NCI-H2029 treated with DMSO at 0.1 percent for 48 hours (cell line): Measurements from ENCODE around the gene NEUROG2.

Experiments
- DNase-seq: peaks from one replicate; lab custom pipeline; 2025; lab: John Stamatoyannopoulos, UW

The NEUROG2 gene

DNA sequence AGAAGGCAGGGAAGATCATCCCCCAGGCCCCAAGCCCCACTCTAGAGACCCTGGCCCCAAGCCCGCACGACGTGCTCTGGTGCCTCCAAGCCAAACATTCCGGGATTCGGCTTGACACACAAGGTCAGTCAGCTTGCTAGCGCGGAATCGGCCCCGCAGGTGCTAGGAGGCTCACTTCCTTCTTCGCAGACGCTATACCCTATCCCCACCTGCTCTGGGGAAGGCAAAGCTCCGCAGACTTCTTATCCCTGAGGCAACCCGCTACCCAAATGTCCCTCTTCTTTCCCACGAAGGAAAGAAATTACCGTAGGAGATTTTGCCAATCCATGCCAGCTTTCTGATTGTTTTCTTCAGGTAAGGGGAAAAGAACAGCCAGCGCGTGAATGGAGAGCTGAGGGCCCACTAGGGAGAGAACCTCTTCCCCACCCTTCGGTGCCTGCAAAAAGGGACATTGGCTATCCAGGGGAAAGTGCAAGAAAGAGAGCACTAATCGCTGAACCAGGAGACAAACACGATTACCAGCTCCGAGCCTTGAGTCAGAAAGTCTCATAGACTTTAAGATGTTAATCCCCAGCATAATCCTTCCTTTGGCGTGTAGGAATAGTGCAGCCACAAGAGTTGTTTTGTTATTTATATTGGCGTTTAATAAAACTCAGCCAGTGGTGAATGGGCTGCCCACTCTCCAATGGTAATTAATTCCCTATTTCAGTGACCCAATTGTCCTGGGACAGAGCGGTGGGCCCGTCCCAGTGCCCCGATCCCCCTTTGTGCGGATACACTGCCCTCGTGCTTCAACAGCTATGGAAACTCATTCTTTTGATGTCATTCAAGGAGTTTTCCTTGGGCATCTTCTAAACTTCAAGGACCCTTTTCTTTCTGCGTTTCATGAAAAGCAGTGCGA is 5.4 kb upstream of the NEUROG2 start:
- DNase-seq, result no peak

DNA sequence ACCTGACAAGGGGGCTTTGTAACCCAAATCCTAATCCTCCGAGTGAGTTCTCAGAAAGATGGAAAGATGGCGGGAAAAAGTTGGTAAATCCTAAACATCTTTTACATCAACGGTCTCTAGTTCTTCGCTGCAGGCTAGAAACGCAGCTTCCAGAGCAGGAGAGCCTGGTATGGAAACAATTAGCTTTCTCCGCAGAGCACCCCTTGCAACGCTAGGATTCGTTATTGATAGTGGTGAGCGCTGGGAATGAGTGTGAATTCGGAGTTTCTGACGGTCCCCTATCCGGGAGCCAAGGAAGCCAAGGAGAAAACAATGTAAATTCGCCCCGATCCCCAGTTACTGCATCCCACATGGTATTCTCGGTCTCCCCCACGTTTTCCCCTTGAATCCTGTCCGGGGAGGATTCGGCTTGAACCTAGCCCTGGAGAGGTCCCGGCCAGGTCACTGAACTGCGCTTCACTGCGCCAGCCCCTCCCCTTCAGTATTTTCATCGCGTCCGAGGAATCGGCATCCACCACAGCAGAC is 4.7 kb upstream of the NEUROG2 start:
- no peak for DNase-seq

DNA sequence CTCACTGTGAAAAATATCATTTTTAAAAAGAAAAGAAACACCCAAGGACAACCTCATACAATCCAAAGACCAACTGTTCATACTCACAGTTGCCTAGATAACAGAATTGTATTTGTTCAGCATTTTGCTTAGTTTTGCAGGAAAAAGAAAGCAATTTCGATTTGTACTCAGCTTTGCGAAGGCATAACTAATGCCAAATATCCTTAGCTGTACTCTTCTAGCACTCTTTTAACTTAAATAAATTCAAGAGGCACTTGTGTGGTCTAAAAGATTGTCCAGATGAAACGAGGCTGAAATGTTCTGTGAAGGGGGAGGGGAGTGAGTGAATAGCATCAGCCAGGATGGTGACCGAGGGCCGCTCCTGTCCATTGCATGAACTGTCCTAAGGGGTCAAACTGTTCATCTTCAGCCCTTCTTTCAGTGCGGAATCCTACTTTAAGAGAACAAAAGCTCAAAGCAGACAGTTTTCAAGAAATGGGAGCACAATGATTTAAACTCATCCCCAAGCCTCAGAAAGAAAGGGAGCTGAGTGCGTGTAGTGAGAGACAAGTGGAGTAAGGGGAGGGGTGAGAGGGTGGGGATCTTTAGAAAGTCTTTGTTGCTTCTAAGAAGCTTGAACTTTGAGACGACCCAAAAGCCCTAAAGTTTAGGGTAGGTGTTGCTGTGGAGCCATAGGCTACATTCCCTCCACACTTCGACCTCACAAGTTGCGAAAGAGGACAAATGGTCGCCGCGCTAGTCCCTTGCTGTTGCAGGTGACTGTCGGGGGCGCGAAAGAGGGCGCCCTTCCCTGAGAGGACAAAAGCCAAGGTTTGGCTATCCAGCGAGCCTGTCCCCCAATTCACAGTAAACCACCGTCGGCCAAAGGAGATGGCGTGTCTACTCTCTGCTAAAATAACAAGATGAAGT is 4.0 kb upstream of the NEUROG2 start:
- no peak for DNase-seq

DNA sequence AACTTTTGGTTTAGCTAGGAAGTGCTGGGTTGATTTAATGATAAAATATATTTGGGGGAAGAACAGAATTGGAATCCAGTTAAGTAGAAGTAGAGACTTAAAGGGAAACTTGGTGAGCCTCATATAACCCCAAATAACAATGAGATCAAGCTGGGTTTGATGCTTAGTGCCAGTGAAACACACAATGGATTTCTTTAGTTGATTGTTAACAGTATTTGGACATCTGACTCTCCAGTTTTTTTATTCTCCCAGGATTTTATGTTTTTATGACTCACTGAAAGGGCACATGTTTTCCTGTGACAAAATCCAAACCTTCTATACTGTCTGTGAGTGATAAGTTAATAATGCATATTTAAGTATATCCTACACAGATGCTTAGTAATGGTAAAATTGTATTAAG is 2.7 kb upstream of the NEUROG2 start:
- DNase-seq, result no peak

DNA sequence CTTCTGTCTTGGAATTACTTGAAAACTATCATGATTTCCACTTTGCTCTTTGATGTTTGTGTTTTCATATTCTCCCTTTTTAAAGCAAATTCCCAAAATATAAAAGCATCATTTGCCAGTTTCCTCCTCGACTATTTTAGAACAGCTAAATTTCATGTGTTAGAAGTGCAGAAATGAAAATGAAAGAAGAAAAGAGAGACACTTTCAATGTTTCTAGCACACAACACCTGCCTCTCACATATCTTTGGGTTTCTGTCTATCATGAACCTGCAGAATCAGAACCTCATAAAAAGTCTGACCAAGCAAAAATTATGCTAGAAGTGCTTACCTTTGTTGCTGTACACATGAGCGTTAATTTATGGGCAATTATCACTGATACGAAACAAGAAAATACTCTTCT is 1.9 kb upstream of the NEUROG2 start:
- DNase-seq, result no peak

DNA sequence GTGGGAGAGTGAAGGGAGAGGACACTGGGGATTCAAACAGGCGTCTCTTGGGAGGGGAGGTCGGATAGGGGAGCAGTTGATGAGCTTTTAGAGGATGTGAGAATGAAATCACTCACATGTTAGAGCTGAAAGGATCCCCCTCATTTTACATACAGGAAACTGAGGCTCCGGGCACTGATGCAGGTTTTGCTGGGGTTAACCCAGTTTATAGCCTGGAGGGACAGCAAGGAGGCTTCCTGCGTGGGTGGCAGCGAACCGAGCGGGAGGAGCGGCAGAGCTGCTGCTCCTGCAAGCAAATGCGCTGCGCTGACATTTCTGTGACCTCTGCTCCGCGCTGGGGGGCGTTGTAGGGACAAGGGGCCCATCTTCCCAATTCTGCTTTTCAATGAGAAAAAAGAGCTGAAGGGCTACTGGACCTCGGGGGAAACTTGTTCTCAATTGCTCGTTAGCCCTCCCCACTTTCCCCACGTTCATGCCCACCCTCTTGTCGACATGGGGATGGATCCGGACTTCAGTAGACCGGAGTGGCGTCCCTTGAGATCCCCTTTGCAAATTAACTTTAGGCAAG is 1.2 kb upstream of the NEUROG2 start:
- DNase-seq, result no peak

DNA sequence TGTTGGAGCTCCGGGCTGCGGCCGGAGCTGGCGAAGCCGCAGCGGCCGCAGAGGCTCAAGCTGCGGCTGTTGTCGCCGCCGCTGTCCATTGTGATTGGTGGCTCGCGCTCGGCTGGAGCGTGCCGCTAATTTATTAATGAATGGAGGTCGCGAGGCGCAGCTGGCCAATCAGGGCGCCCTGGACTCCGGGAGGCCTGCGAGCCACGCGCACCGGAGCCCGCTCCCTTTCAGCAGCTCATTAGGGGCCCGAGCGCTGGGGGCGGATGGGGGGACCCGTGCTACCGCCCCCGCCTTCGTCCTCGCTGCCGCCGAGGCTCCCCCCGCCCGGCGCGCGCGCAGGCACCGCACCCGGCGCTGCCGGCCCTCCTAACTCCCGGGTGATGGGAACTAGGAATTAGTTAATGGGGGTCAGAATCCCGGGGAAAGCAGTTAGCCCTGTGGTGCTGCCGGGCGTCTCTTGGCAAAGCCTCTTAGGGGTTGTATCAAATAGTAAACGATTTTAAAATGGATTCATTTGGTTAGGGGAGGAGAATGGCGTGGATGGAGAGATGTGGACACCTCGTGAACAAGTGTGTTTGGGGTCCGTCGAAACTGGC is 589 bp upstream of the NEUROG2 start:
- DNase-seq, result no peak

DNA sequence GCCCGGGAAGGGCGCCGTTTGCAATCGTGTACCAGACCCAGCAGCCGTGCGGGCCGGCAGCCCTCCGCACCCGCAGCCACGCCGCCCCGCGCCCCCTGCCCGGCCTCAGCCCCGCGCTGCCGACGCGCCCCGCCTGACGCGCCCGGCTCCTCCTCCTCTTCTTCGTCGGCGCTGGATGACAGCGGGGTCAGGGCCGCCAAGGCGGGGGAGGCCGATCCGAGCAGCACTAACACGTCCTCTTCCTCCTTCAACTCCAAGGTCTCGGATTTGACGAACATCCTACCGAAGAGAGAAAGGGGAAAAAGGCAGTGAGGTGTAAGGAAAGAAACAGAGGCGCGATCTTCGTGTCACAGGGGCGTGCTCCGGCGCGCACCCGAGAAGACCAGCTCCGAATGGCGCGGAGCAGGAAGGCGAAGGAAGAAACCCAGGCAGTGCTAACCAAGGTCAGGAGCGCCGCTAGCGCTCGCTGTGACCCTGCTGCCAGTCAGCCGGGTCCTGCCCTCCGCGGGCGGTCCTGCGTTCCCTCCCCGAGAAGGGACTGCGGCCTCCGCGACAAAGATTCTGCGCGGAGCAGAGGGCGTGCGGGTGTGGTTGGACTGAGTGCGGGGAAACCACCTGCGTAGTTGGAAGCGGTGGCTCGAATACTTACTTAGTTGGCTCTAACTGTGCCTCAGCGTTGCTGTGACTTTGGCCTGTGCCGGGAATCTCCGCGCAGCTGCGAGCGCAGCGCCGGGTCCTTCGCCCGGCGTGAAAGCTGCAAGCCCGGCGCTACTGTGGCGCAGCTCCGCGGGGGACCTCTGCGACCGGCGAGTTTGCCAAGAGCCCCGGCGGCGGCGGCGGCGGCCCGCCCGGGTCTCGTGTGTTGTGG is 548 bp downstream of the NEUROG2 start:
- DNase-seq, result peak; percentile 13

DNA sequence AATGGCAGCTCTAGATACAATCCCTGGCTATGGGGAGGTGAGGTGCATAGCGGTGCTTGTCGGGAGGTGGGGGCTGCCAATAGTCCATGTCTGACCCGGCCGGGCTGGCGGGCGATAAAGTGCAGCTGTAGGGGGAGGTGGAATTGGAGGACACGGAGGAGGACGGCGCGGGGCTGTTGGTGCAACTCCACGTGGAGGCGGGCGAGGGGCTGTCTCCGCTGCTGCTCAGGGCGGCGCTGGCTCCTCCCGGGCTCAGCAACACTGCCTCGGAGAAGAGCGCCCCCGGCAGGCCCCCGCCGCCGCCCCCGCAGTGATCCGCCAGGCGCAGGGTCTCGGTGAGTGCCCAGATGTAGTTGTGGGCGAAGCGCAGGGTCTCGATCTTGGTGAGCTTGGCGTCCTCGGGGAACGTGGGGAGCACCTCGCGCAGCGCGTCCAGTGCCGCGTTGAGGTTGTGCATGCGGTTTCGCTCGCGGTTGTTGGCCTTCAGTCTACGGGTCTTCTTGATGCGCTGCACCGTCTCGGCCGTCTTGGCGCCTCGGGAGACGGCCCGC is 1.3 kb downstream of the NEUROG2 start:
- no peak for DNase-seq

DNA sequence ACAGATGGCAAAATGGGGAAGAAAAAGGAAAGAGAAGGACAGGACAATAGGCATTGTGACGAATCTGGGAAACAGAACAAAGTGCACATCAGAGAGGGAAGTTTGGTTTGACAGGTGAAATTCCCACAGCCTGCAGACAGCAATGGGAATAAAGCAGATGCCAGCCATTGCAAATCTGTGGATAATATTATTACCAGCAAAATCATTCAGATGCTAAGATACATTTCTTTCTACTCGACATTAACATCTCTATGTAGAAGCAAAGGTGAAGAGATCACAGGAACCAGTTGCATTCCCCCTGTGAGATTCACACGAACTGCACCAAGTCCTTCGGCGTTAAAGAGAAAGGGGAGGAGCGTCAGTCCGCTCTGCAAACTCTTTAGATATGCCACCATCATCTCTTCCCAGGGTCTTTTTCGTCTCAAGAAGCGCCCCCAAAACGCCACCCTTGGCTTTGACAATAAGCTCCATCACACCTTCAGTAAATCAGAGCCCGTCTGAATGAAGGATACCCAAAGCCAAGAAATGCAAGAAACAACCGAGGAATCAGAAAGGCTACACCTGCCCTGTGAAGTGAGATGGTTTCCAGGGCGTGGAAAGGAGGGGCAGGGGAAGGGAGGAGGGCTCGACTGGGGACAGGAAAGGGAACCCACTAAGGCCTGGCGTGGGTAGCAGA is 1.9 kb downstream of the NEUROG2 start:
- no peak for DNase-seq

DNA sequence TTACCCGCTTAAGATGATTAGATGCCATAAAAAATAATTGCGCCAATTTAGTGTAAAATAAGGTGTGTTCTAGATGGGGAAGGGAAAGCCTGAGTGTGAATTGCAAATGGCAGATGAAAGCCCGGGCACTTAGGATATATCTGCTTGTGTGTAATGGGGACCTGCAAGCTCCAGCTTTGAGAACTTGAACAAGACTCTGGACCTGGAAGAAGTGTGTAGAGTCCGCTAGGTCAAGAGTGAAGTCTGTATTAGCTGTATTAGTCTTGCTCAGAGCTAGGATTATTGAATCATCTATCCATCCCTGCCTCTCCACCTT is 4.2 kb downstream of the NEUROG2 start:
- no peak for DNase-seq

DNA sequence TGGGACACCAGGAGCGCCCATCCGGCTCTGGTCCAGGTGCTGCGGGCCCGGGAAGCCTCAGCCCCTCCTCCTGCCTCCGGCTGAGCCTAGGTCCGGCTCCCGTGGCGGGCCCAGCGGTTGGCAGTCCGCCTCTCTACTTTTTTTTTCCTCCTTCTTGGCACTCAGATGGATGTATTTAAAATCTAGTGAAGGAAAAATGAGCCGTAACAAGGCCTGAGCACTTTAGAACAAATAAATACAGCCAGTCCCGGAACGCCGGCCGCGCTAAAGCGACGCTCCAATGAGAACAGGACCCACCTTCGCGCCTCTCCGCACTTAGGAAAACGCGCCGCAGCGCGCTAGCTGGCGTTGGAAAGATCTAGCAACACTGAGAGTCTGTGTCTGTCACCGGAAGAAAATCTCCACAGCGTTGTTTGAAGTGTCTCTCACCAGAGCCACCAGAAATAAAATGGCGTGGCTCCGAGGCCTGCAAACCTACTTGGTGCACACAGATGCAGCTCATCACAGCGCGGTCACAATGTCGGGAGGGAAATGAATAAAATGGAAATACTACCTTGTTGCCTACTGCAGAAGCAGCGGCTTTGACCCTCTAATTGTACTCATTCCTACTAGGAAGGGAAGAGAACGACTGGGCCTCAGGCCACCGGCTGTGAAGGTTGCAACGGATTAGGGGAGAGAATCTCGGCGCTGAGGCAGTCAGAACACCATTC is 4.7 kb downstream of the NEUROG2 start:
- DNase-seq, result no peak

DNA sequence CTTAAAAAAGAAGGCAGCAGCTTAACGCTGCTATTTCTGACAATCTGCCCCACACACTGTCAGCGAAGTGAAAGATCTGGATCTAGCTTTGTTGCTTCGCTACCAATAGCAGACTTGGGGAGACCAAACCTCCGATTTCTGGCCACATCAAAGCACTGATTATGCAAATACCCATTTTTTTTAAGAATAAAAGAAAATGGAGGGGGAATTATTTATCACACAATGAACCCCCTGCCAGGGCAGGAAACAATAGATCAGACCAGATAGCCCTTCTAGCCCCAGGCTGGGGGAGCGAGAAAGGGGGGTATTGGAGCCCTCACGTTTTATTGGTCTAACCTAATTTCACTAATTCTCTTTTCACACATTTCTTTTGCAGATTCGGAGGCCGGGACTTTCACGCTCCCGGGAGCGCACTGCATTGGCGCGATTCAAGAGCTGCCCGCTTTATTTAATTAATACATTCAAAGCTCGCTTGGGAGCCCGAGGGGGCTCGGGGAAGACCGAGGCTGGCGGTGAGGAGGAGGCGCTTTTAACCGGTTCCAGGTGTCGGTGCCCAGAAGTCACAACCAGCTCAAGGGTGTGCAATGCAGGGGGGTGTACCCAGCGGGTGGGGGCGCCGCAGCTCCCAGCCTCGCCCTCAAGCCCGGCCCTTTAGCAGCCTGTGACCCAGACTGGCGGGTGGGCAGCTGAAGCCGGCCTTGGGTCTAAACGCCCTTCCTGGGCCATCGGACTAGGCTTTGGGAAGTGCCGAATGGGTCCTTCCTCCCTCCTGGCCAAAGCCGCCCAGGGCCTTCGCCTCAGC is 5.5 kb downstream of the NEUROG2 start:
- DNase-seq, result no peak

DNA sequence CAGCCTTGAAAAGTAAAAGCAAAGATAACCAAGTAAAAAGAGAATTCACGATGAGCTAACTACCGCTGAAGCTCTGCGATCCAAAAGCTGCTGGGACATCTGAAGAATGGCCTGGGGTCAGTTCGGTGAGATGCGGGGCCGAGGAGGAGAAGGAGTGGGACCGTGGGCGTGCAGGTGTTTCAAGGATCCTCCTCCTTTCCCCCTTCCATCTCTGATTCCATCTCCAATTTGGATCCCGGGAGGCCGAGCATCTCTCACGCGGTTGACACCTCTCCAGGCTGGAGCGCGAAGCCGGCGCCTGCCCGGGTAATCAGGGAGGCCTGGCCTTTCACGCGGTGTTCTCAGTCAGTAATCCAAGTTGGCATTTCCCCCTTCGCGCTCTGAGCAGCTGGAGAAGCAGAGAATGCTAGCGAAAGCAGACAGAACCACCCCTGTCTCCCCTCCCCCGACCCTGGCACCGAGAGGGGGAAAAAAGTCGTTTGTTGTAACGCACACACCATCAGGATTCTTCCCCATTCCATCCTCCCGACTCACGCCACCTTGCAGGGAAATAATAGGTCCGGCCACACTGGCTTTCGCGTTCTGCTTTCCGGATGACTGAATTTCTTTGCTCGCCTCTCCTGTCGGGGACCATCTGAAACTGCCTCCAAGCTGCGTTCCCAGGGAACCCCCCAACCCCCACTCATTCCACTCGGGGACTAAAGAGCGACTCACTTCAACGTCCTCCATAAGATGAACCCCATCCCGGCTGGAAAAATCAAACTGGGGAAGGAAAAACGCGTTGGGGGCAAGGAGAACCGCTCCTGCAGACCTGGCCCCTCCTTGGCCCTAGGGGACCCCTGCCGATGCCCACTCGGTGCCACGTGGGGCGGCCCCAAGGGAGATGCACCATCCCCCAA is 6.5 kb downstream of the NEUROG2 start:
- no peak for DNase-seq

DNA sequence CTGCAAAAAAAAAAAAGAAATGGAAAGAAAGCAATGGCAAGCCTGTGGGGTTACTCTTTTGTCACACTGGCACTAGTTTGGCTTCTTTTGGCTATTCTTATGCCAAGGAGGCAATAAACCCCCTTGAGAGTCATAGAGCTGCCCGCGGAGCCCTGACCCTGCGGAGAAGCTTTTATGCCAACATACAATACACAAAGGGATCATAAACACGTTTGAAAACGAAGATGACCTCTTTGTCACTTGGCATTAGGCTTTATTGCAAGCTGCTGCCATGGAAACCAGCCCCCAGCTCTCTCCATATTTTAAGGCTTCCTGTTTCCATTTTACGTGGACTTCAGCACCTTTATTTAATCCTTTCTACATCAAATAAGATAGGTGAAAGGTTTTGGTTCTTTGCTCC is 7.6 kb downstream of the NEUROG2 start:
- no peak for DNase-seq

DNA sequence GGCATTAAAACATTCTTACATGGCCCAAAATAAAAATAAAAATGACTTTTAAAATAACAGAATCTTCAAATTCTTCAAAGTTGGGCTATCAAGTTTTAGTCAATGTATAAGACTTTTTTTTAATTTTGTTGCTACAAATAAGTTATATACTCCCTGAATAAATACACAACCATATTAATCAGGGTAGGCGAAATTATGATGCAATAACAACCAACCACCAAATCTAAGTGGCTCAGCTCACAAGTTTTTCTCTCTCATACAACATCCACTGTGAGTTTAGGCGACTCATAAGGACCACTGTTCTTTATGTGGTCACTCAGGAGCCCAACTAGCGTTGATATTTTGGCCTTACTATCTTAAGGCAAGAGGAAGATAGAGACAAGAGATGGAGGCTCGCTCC is 11.2 kb downstream of the NEUROG2 start:
- no peak for DNase-seq

DNA sequence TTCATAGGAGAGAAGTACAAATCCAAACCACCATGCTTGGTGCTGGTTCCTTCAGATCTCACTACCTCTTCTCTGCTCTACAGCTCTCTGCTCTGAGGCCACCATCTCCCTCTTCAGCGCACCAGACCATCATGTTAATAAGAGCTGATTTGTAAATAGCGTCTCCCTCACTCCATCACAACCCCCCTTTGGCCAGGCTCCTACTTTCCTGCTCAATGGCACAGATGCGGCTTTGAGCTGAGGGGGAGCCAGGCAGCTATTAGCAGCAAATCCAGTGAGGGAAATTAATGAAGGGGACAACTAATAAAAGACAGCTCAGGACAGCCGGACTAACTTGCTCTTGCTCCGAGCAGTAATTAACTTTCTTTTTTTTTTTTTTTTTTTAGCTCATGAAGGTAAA is 13.1 kb downstream of the NEUROG2 start:
- DNase-seq, result no peak

DNA sequence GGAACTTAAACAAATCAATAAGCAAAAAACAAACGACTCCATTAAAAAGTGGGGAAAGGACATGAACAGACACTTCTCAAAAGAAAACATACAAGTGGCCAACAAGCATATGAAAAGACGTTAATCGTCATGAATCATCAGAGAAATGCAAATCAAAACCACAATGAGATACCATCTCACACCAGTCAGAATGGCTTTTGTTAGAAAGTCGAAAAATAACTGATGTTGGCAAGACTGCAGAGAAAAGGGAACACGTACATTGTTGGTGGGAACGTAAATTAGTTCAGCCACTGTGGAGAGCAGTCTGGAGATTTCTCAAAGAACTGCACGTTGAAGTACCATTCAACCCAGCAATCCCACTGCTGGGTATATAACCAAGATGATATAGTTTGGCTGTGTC is 23.7 kb downstream of the NEUROG2 start:
- no peak for DNase-seq
